HepG2 (cell line): Measurements from ENCODE around the gene HSF4. TPM values are rescaled to one million over a fixed set of nuclear protein-coding genes. Genes with fewer than 3 reads are reported as not detected.

ENCODE experiments used
- ATAD3A ChIP-seq: sonication (generic); formaldehyde crosslinking; IDR thresholded peaks from 2 replicates; pipeline ENCODE4 v1.4.0; 2020; ENCODE audit warnings: missing genetic modification reagents
- BRCA1 ChIP-seq: sonication (generic); formaldehyde crosslinking; IDR thresholded peaks from 2 replicates; pipeline ENCODE4 v1.4.0; 2020; ENCODE audit warnings: missing genetic modification reagents
- FOXM1 ChIP-seq: sonication (generic); formaldehyde crosslinking; IDR thresholded peaks from 2 replicates; pipeline ENCODE4 v1.5.0; 2020; ENCODE audit warnings: missing genetic modification reagents
- HNRNPL ChIP-seq: fragments of 200-400 bp; formaldehyde crosslinking; IDR thresholded peaks from 2 replicates; pipeline ENCODE4 v1.6.1; 2017; ENCODE audit warnings: mild to moderate bottlenecking, low read depth, low read length
- KLF11 ChIP-seq: IDR thresholded peaks from 2 replicates; pipeline ENCODE4 v1.6.1; 2016; ENCODE audit warnings: missing compliant biosample characterization
- KLF13 ChIP-seq: sonication (generic); formaldehyde crosslinking; IDR thresholded peaks from 2 replicates; pipeline ENCODE4 v1.4.0; 2020; ENCODE audit warnings: mild to moderate bottlenecking, missing genetic modification reagents
- POLR2AphosphoS2 ChIP-seq: IDR thresholded peaks from 2 replicates; pipeline ENCODE4 v1.6.1; 2011; ENCODE audit warnings: low read depth, low read length, improper control_type of control experiment
- SIX4 ChIP-seq: sonication (generic); formaldehyde crosslinking; IDR thresholded peaks from 2 replicates; pipeline ENCODE4 v1.4.0; 2020; ENCODE audit warnings: missing genetic modification reagents
- SNRNP70 ChIP-seq: fragments of 200-400 bp; formaldehyde crosslinking; IDR thresholded peaks from 2 replicates; pipeline ENCODE4 v1.6.1; 2017; ENCODE audit warnings: mild to moderate bottlenecking, low read depth, low read length, moderate library complexity
- TIGD3 ChIP-seq: sonication (generic); formaldehyde crosslinking; IDR thresholded peaks from 2 replicates; pipeline ENCODE4 v1.5.1; 2020; ENCODE audit warnings: mild to moderate bottlenecking, missing genetic modification reagents, borderline replicate concordance
- XRCC5 ChIP-seq: fragments of 200-400 bp; formaldehyde crosslinking; optimal IDR thresholded peaks from 2 replicates; pipeline ENCODE3; 2017; ENCODE audit warnings: mild to moderate bottlenecking, low read length
- YY1 ChIP-seq: IDR thresholded peaks from 2 replicates; pipeline ENCODE4 v1.6.1; 2011; ENCODE audit warnings: low read length, low read depth, moderate library complexity, mild to moderate bottlenecking; ENCODE audit not compliant: insufficient read depth, insufficient replicate concordance
- ZFX ChIP-seq: sonication (generic); formaldehyde crosslinking; IDR thresholded peaks from 2 replicates; pipeline ENCODE4 v1.4.0; 2020; ENCODE audit warnings: mild to moderate bottlenecking, low read depth, missing genetic modification reagents, moderate library complexity
- ZIK1 ChIP-seq: sonication (generic); formaldehyde crosslinking; IDR thresholded peaks from 2 replicates; pipeline ENCODE4 v1.5.0; 2020; ENCODE audit warnings: mild to moderate bottlenecking, low read depth, missing genetic modification reagents, borderline replicate concordance
- ZNF430 ChIP-seq: sonication (generic); formaldehyde crosslinking; IDR thresholded peaks from 2 replicates; pipeline ENCODE4 v1.9.0; 2021; ENCODE audit warnings: mild to moderate bottlenecking, missing genetic modification reagents
- ZNF552 ChIP-seq: sonication (generic); formaldehyde crosslinking; IDR thresholded peaks from 2 replicates; pipeline ENCODE4 v1.9.0; 2022; ENCODE audit warnings: missing genetic modification reagents, mild to moderate bottlenecking, borderline replicate concordance
- ZNF784 ChIP-seq: sonication (generic); formaldehyde crosslinking; IDR thresholded peaks from 2 replicates; pipeline ENCODE4 v1.5.1; 2020; ENCODE audit warnings: missing genetic modification reagents, mild to moderate bottlenecking, borderline replicate concordance
- ZNF850 ChIP-seq: sonication (generic); formaldehyde crosslinking; conservative IDR thresholded peaks from 2 replicates; pipeline ENCODE4 v1.9.0; 2021; ENCODE audit warnings: mild to moderate bottlenecking, missing genetic modification reagents
- ZNF891 ChIP-seq: sonication (generic); formaldehyde crosslinking; IDR thresholded peaks from 2 replicates; pipeline ENCODE4 v1.5.0; 2020; ENCODE audit warnings: mild to moderate bottlenecking, missing genetic modification reagents
- polyA plus RNA-seq, 8 experiments: library from polyadenylated mRNA; depleted of rRNA in 3 of 8; stranded (reverse) in 7 of 8; unstranded in 1 of 8; fragments of >200 nt; fragmentation: Illumina TruSeq in 4 of 8; extraction: Trizol in 4 of 8; gene quantifications; 2 replicates each; pipeline versions ENCODE4 v1.2.1 to v1.2.3, GENCODE V29; 2011 to 2016; ENCODE audit warnings: low read depth in 4 of 8, missing spikeins in 1 of 8, mixed read lengths in 1 of 8; ENCODE audit not compliant: insufficient read depth in 1 of 8
- total RNA-seq, 5 experiments: library from RNA; depleted of rRNA; stranded (reverse); fragments of >200 nt; fragmentation: Illumina TruSeq; extraction: Trizol; gene quantifications; 2 replicates each; pipeline ENCODE4 v1.2.3, GENCODE V29; 2016; ENCODE audit warnings: low read depth in 1 of 5
- TF ChIP-seq, protein P1 (sequence below): sonication (generic); formaldehyde crosslinking; IDR thresholded peaks from 2 replicates; pipeline ENCODE4 v1.5.0; 2020; ENCODE audit warnings: mild to moderate bottlenecking, missing genetic modification reagents
- TF ChIP-seq, protein P2 (sequence below): sonication (generic); formaldehyde crosslinking; conservative IDR thresholded peaks from 2 replicates; pipeline ENCODE4 v1.4.0; 2020; ENCODE audit warnings: missing genetic modification reagents
- TF ChIP-seq, protein P3 (sequence below): sonication (generic); formaldehyde crosslinking; IDR thresholded peaks from 2 replicates; pipeline ENCODE4 v1.8.0; 2022; ENCODE audit warnings: mild to moderate bottlenecking, missing genetic modification reagents, moderate library complexity

The HSF4 gene
- total and polyA plus RNA-seq, 2 of the 13 experiments (the other 11 are each of a cell fraction or from before 2014, with no cell fraction given): 3.5 to 16.9 TPM

DNA sequence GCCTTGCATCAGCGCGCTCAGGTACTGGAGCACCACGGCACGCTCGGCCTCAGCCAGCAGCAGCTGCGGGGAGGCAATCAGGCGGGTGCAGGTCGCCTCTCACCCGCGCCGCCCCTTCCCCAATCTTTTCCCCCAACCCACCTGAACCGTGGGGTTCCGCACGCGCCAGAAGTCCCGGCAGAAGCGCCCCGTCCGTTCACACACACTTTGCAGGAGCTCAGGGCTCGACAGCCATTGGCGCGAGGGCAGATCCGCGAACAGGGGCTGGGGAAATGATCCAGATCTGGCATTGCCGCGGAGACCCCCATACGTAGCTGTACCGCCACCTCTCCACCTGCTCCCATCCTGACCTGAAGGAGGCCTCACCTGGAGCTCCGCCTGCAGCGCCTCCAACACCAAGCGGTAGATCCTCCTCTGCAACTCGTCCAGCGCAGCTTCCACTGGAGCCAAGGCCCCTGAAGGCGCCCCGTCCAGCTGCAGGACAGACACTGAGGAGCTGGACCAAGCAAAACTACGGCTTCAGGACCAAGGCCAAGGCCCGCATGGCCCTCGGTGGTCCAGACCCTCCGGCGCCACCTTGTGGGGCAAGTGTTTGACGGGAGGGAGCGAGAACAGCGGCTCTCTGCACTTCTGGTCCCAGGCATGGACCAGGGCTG lies 20.6 kb downstream of the HSF4 start (continued):
- TF ChIP-seq, protein P1, sequence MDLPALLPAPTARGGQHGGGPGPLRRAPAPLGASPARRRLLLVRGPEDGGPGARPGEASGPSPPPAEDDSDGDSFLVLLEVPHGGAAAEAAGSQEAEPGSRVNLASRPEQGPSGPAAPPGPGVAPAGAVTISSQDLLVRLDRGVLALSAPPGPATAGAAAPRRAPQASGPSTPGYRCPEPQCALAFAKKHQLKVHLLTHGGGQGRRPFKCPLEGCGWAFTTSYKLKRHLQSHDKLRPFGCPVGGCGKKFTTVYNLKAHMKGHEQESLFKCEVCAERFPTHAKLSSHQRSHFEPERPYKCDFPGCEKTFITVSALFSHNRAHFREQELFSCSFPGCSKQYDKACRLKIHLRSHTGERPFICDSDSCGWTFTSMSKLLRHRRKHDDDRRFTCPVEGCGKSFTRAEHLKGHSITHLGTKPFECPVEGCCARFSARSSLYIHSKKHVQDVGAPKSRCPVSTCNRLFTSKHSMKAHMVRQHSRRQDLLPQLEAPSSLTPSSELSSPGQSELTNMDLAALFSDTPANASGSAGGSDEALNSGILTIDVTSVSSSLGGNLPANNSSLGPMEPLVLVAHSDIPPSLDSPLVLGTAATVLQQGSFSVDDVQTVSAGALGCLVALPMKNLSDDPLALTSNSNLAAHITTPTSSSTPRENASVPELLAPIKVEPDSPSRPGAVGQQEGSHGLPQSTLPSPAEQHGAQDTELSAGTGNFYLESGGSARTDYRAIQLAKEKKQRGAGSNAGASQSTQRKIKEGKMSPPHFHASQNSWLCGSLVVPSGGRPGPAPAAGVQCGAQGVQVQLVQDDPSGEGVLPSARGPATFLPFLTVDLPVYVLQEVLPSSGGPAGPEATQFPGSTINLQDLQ (CRISPR knock-in tag): no peak; the same call in 1 of the 2 replicates
- 0 out of 2 replicates have a peak, but pooled peaks have one; percentile 53 for TF ChIP-seq HNRNPL
- peak; percentile 86 for TF ChIP-seq ZFX (CRISPR knock-in tag)
- TF ChIP-seq, protein P2, sequence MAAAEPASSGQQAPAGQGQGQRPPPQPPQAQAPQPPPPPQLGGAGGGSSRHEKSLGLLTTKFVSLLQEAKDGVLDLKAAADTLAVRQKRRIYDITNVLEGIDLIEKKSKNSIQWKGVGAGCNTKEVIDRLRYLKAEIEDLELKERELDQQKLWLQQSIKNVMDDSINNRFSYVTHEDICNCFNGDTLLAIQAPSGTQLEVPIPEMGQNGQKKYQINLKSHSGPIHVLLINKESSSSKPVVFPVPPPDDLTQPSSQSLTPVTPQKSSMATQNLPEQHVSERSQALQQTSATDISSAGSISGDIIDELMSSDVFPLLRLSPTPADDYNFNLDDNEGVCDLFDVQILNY (CRISPR knock-in tag): peak; percentile 86
- TF ChIP-seq ZNF850 (CRISPR knock-in tag): 0 out of 2 replicates have a peak, but pooled peaks have one; percentile 33
- TF ChIP-seq ZIK1: peak; percentile 86
- TF ChIP-seq ZNF891 (CRISPR knock-in tag): peak; percentile 94
- peak; percentile 96 for TF ChIP-seq TIGD3 (CRISPR knock-in tag)
- TF ChIP-seq, protein P3, sequence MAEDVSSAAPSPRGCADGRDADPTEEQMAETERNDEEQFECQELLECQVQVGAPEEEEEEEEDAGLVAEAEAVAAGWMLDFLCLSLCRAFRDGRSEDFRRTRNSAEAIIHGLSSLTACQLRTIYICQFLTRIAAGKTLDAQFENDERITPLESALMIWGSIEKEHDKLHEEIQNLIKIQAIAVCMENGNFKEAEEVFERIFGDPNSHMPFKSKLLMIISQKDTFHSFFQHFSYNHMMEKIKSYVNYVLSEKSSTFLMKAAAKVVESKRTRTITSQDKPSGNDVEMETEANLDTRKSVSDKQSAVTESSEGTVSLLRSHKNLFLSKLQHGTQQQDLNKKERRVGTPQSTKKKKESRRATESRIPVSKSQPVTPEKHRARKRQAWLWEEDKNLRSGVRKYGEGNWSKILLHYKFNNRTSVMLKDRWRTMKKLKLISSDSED (CRISPR knock-in tag): peak; percentile 87; the same call in 1 of the 2 replicates
- no peak for TF ChIP-seq SNRNP70
- TF ChIP-seq YY1: peak; percentile 62
- peak; percentile 88 for TF ChIP-seq ATAD3A (CRISPR knock-in tag)
- peak; percentile 87 for TF ChIP-seq KLF13
- peak; percentile 83; the same call in 1 of the 2 replicates for TF ChIP-seq SIX4 (CRISPR knock-in tag)
- TF ChIP-seq POLR2AphosphoS2: no peak
- peak; percentile 85; the same call in 1 of the 2 replicates for TF ChIP-seq ZNF552
- TF ChIP-seq KLF11 (CRISPR knock-in tag): peak; percentile 93; the same call in 1 of the 2 replicates
- no peak for TF ChIP-seq BRCA1 (CRISPR knock-in tag)
- peak; percentile 97 for TF ChIP-seq XRCC5
- TF ChIP-seq FOXM1: no peak
- peak; percentile 48; the same call in 1 of the 2 replicates for TF ChIP-seq ZNF784 (CRISPR knock-in tag)
- TF ChIP-seq ZNF430 (CRISPR knock-in tag): peak; percentile 61; the same call in 1 of the 2 replicates
